HepG2 (cell line): ENCODE data around the gene SLC15A3. TPM values are rescaled to one million over a fixed set of nuclear protein-coding genes. Genes with fewer than 3 reads are reported as not detected.
A peak's percentile ranks its signal among the peaks of the same experiment; 100 is the strongest.

Experiments
- ATAC-seq: fragments of 200-7000 bp; cut with Tn5 transposase; 3 replicates; pipeline ENCODE4 v1.9.1; 2020; ENCODE audit warnings: mild to moderate bottlenecking, moderate library complexity
- BruUV-seq: library from RNA; stranded (reverse); fragments of 400-500 nt; replicated peaks from 2 replicates; lab custom pipeline; 2021; lab: Mats Ljungman, UMichigan
- CTCF ChIA-PET: fragments of 300-600 bp; formaldehyde crosslinking; extraction: SDS; loops from one replicate; lab custom pipeline; 2021; ENCODE audit warnings: low total read pairs, inconsistent platforms, low intra/inter-chr PET ratio; lab: Yijun Ruan, JAX
- POLR2A ChIA-PET: fragments of 350-600 bp; sonication (Branson Sonifier 250); formaldehyde crosslinking; loops from one replicate; lab custom pipeline; 2020; ENCODE audit warnings: antibody characterized with exemption, inconsistent platforms; lab: Yijun Ruan, JAX
- DNase-seq: peaks from one replicate; pipeline ENCODE4 v3.0.0-alpha.2; 2015; ENCODE audit warnings: low spot score
- FAIRE-seq: peaks from 3 replicates; lab custom pipeline; 2011; peaks lifted over from hg19 to GRCh38; lab: Jason Lieb, UNC
- H2AFZ ChIP-seq: one replicate; pipeline ENCODE4 v1.6.1; 2011; ENCODE audit warnings: low read length, inconsistent platforms
- H3K27ac ChIP-seq: fragments of 300-600 bp; 3 replicates; pipeline ENCODE4 v1.8.0; 2011; ENCODE audit warnings: mixed run types, mild to moderate bottlenecking, mixed read lengths, low read length, inconsistent platforms; ENCODE audit not compliant: insufficient read depth; ENCODE audit errors: extremely low read length
- H3K27me3 ChIP-seq, 2 experiments: fragments of 200-600 bp in 1 of 2; 2 replicates in 1 of 2; 3 replicates in 1 of 2; pipeline versions ENCODE4 v1.6.0 to v1.8.0; 2011; ENCODE audit warnings: low read length in 2 of 2, mild to moderate bottlenecking in 2 of 2, moderate library complexity in 2 of 2, inconsistent platforms in 1 of 2; ENCODE audit not compliant: insufficient read depth in 2 of 2, control insufficient read depth in 1 of 2
- H3K36me3 ChIP-seq, 2 experiments: fragments of 200-600 bp in 1 of 2; replicated peaks in 1 of 2; 2 replicates in 1 of 2; 3 replicates in 1 of 2; pipeline versions ENCODE4 v1.5.1 to v1.8.0; 2011; ENCODE audit warnings: low read length in 2 of 2, inconsistent platforms in 1 of 2; ENCODE audit not compliant: insufficient read depth in 2 of 2, control insufficient read depth in 1 of 2
- H3K4me1 ChIP-seq: 2 replicates; pipeline ENCODE4 v1.5.1; 2012; ENCODE audit warnings: low read length, inconsistent platforms; ENCODE audit not compliant: insufficient read depth
- H3K4me2 ChIP-seq: 2 replicates; pipeline ENCODE4 v1.6.0; 2011; ENCODE audit warnings: low read depth, low read length, inconsistent platforms
- H3K4me3 ChIP-seq, 3 experiments: fragments of 200-600 bp in 1 of 3; sonication (generic), shearing (Covaris generic) in 1 of 3; replicated peaks in 1 of 3; 2 replicates each; pipeline ENCODE4 v1.5.1; 2011 to 2016; ENCODE audit warnings: low read length in 3 of 3, inconsistent platforms in 2 of 3, low read depth in 2 of 3, mild to moderate bottlenecking in 2 of 3, control low read depth in 1 of 3, mixed read lengths in 1 of 3; ENCODE audit not compliant: insufficient read depth in 1 of 3
- H3K79me2 ChIP-seq: one replicate; pipeline ENCODE4 v1.6.1; 2011; ENCODE audit warnings: low read length, inconsistent platforms; ENCODE audit not compliant: insufficient read depth
- H3K9ac ChIP-seq: 2 replicates; pipeline ENCODE4 v1.6.0; 2011; ENCODE audit warnings: mild to moderate bottlenecking, low read depth, low read length, inconsistent platforms; ENCODE audit not compliant: insufficient read depth
- H3K9me3 ChIP-seq: 2 replicates; pipeline ENCODE4 v1.5.1; 2012; ENCODE audit warnings: mild to moderate bottlenecking, low read length
- H4K20me1 ChIP-seq: 2 replicates; pipeline ENCODE4 v1.6.0; 2011; ENCODE audit warnings: inconsistent platforms, mild to moderate bottlenecking, low read length, moderate library complexity; ENCODE audit not compliant: insufficient read depth
- IRF9 ChIP-seq: sonication (generic); formaldehyde crosslinking; IDR thresholded peaks from 2 replicates; pipeline ENCODE4 v1.8.0; 2022; ENCODE audit warnings: missing genetic modification reagents, mild to moderate bottlenecking, borderline replicate concordance
- KDM2A ChIP-seq: sonication (generic); formaldehyde crosslinking; IDR thresholded peaks from 2 replicates; pipeline ENCODE4 v1.4.0; 2020; ENCODE audit warnings: low read depth, missing genetic modification reagents, borderline replicate concordance
- PATZ1 ChIP-seq: sonication (generic); formaldehyde crosslinking; IDR thresholded peaks from 2 replicates; pipeline ENCODE4 v1.4.0; 2020; ENCODE audit warnings: missing genetic modification reagents
- RAD21 ChIP-seq: fragments of 450-650 bp; formaldehyde crosslinking; IDR thresholded peaks from 2 replicates; pipeline ENCODE4 v1.5.0; 2020; ENCODE audit warnings: mild to moderate bottlenecking
- SALL1 ChIP-seq: sonication (generic); formaldehyde crosslinking; IDR thresholded peaks from 2 replicates; pipeline ENCODE4 v1.8.0; 2022; ENCODE audit warnings: mild to moderate bottlenecking, missing genetic modification reagents
- SMC3 ChIP-seq: IDR thresholded peaks from 2 replicates; pipeline ENCODE4 v1.6.1; 2011; ENCODE audit warnings: low read length, improper control_type of control experiment
- STAG1 ChIP-seq: sonication (generic); formaldehyde crosslinking; IDR thresholded peaks from 2 replicates; pipeline ENCODE4 v1.4.0; 2020; ENCODE audit warnings: missing genetic modification reagents
- XRCC5 ChIP-seq: fragments of 200-400 bp; formaldehyde crosslinking; optimal IDR thresholded peaks from 2 replicates; pipeline ENCODE3; 2017; ENCODE audit warnings: mild to moderate bottlenecking, low read length
- ZBTB1 ChIP-seq: sonication (generic); formaldehyde crosslinking; IDR thresholded peaks from 2 replicates; pipeline ENCODE4 v1.4.0; 2020; ENCODE audit warnings: missing genetic modification reagents, borderline replicate concordance
- ZFY ChIP-seq: sonication (generic); formaldehyde crosslinking; IDR thresholded peaks from 2 replicates; pipeline ENCODE4 v1.4.0; 2020; ENCODE audit warnings: missing genetic modification reagents
- ZNF263 ChIP-seq: sonication (generic); formaldehyde crosslinking; IDR thresholded peaks from 2 replicates; pipeline ENCODE4 v1.4.0; 2020; ENCODE audit warnings: missing genetic modification reagents
- ZNF44 ChIP-seq: sonication (generic); formaldehyde crosslinking; IDR thresholded peaks from 2 replicates; pipeline ENCODE4 v1.5.1; 2020; ENCODE audit warnings: mild to moderate bottlenecking, missing genetic modification reagents
- ZNF576 ChIP-seq: sonication (generic); formaldehyde crosslinking; IDR thresholded peaks from 2 replicates; pipeline ENCODE4 v1.4.0; 2020; ENCODE audit warnings: mild to moderate bottlenecking, missing genetic modification reagents
- ZNF687 ChIP-seq: sonication (generic); formaldehyde crosslinking; IDR thresholded peaks from 2 replicates; pipeline ENCODE4 v1.5.1; 2020; ENCODE audit warnings: mild to moderate bottlenecking, missing genetic modification reagents, moderate library complexity
- WGBS: methylation state at CpG from one replicate; pipeline ENCODE4 v1.1.6; 2017; ENCODE audit warnings: low lambda C conversion rate; 5-methylcytosine and 5-hydroxymethylcytosine counted together
- in situ Hi-C: cut with HindIII; loops from 2 replicates; pipeline ENCODE4 v1.10.0; 2017; ENCODE audit warnings: low pct_unique_long_range_greater_than_20kb; ENCODE audit not compliant: extremely low pct_ligation_motif_present
- intact Hi-C: fragments of 100-400 bp; cut with micrococcal nuclease; formaldehyde crosslinking; loops from one replicate; pipeline ENCODE4 v1.10.0; 2022; ENCODE audit not compliant: unreplicated experiment
- polyA plus RNA-seq, 8 experiments: library from polyadenylated mRNA; depleted of rRNA in 3 of 8; stranded (reverse) in 7 of 8; unstranded in 1 of 8; fragments of >200 nt; fragmentation: Illumina TruSeq in 4 of 8; extraction: Trizol in 4 of 8; gene quantifications; 2 replicates each; pipeline versions ENCODE4 v1.2.1 to v1.2.3, GENCODE V29; 2011 to 2016; ENCODE audit warnings: low read depth in 4 of 8, missing spikeins in 1 of 8, mixed read lengths in 1 of 8; ENCODE audit not compliant: insufficient read depth in 1 of 8
- total RNA-seq, 5 experiments: library from RNA; depleted of rRNA; stranded (reverse); fragments of >200 nt; fragmentation: Illumina TruSeq; extraction: Trizol; gene quantifications; 2 replicates each; pipeline ENCODE4 v1.2.3, GENCODE V29; 2016; ENCODE audit warnings: low read depth in 1 of 5
- TF ChIP-seq, protein P1 (sequence below): sonication (generic); formaldehyde crosslinking; IDR thresholded peaks from 2 replicates; pipeline ENCODE4 v1.5.0; 2020; ENCODE audit warnings: mild to moderate bottlenecking, missing genetic modification reagents, moderate library complexity

Gene SLC15A3
- total and polyA plus RNA-seq, 2 of the 13 experiments (the other 11 are each of a cell fraction or from before 2014, with no cell fraction given) = 0.45 to 0.77 TPM

GRCh38 chr11:60970369-60970774 is 18.4 kb upstream of the SLC15A3 start:
- POLR2A ChIA-PET = no interaction called here
- FAIRE-seq = no peak
- in situ Hi-C loops = no loop called here
- TF ChIP-seq KDM2A (CRISPR knock-in tag) = 0 out of 2 replicates have a peak, but pooled peaks have one; percentile 41
- TF ChIP-seq ZNF44 (CRISPR knock-in tag) = no peak
- TF ChIP-seq RAD21 = peak; percentile 71
- no peak for TF ChIP-seq ZNF576 (CRISPR knock-in tag)
- TF ChIP-seq ZNF263 = peak; percentile 82
- TF ChIP-seq ZFY = no peak
- TF ChIP-seq IRF9 (CRISPR knock-in tag) = 0 out of 2 replicates have a peak, but pooled peaks have one; percentile 41
- peak; percentile 41 for TF ChIP-seq XRCC5
- TF ChIP-seq SALL1 = 0 out of 2 replicates have a peak, but pooled peaks have one; percentile 9
- peak; percentile 25; the same call in 1 of the 2 replicates for TF ChIP-seq PATZ1
- peak; percentile 69 for TF ChIP-seq STAG1 (CRISPR knock-in tag)
- no peak for TF ChIP-seq ZBTB1 (CRISPR knock-in tag)
- TF ChIP-seq ZNF687 (CRISPR knock-in tag) = 0 out of 2 replicates have a peak, but pooled peaks have one; percentile 22
- TF ChIP-seq, protein P1, sequence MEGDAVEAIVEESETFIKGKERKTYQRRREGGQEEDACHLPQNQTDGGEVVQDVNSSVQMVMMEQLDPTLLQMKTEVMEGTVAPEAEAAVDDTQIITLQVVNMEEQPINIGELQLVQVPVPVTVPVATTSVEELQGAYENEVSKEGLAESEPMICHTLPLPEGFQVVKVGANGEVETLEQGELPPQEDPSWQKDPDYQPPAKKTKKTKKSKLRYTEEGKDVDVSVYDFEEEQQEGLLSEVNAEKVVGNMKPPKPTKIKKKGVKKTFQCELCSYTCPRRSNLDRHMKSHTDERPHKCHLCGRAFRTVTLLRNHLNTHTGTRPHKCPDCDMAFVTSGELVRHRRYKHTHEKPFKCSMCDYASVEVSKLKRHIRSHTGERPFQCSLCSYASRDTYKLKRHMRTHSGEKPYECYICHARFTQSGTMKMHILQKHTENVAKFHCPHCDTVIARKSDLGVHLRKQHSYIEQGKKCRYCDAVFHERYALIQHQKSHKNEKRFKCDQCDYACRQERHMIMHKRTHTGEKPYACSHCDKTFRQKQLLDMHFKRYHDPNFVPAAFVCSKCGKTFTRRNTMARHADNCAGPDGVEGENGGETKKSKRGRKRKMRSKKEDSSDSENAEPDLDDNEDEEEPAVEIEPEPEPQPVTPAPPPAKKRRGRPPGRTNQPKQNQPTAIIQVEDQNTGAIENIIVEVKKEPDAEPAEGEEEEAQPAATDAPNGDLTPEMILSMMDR (CRISPR knock-in tag) = peak; percentile 82
- TF ChIP-seq SMC3 = peak; percentile 50

More at GRCh38 chr11:60970369-60970774, 18.4 kb upstream of the SLC15A3 start:
- DNase-seq = peak; percentile 16
- Histone ChIP-seq H3K27ac (no peak overlapping the region), H2AFZ (no peak overlapping the region), H3K27me3 (peaks cover 7 to 65% of the 10 kb centered on the region in 2 experiments; a peak in 4 of 5 replicates), H4K20me1 (no peaks in the 10 kb centered on the region), H3K9me3 (no peaks in the 10 kb centered on the region), H3K36me3 (no peaks in the 10 kb centered on the region), H3K4me1 (no peaks in the 10 kb centered on the region), H3K9ac (no peak overlapping the region), H3K79me2 (no peaks in the 10 kb centered on the region), H3K4me3 (no peak overlapping the region), H3K4me2 (no peak overlapping the region)
- 7% methylated on average over 6 of the region's 9 CpGs for WGBS
- CTCF ChIA-PET = interaction anchor here (0.8 to 3.1 kb wide), 3 partner anchors 159 to 217 kb away, joined by 5 to 11 read pairs (median 8); no protein-coding TSS in a partner anchor
- intact Hi-C loops = loop anchor here (1.0 kb wide), 1 partner anchor 203 kb away; no protein-coding TSS in a partner anchor
- ATAC-seq = peak; percentile 89
- BruUV-seq = no TSS peak
